Measurements from ENCODE around the gene DDX39A. TPM values are rescaled to one million over a fixed set of nuclear protein-coding genes. Genes with fewer than 3 reads are reported as not detected.
A peak's percentile ranks its signal among the peaks of the same experiment; 100 is the strongest.

Gene DDX39A
- total and polyA plus RNA-seq, 2 of the 8 experiments (the other 6 are each of a cell fraction or from before 2014, with no cell fraction given), result 139 TPM

DNA sequence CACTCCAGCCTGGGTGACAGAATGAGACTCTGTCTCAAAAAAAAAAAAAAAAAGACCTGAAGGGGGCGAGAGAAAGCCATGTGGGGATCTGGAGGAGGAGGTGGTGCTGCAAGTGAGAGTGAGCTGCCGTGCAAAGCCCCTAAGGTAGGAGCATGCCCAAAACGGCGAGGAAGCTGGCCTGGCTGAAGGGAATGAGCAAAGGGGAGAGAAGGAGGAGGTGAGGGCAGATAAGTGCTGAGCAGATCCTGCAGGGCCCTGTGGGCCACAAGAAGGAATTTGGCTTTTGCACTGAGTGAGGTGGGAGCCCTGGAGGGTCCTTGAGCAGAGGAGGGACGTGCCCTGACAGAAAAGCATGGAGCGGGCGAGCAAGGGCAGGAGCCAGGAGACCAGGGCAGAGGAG lies 57.3 kb downstream of the DDX39A start:
- CTCF ChIA-PET (ENCODE audit: partially characterized antibody), result interaction anchor here (0.6 to 10.3 kb wide), 16 partner anchors 8 to 1424 kb away, joined by 3 to 114 read pairs (median 4); partner anchors contain the start of genes ADGRE5 and PKN1
- WGBS, 2 experiments (ENCODE audit: extremely low coverage in 1 of 2, insufficient coverage in 1 of 2, insufficient read length in 1 of 2, insufficient replicate concordance in 2 of 2, low coverage in 1 of 2, low lambda C conversion rate in 2 of 2, missing lambda C conversion rate in 1 of 2), result 56% methylated on average over 6 of the region's 7 CpGs; no CpG with 5 or more reads in 1 of the 2 experiments
- H3K9ac ChIP-seq (replicated peaks in 1 of 4; ENCODE audit: extremely low read depth in 1 of 4, low read depth in 3 of 4, low read length in 3 of 4), result no peak overlapping the region
- no peak overlapping the region for H2AFZ ChIP-seq (ENCODE audit: low read length)
- H4K8ac ChIP-seq (ENCODE audit: extremely low read depth, insufficient read depth, low read length), result no peak overlapping the region
- no peak overlapping the region for H3K56ac ChIP-seq (replicated peaks; ENCODE audit: insufficient read length, low read depth, low read length)
- H3K18ac ChIP-seq (ENCODE audit: extremely low read depth, low read length), result peak overlapping the region; percentile 15; the same call in 1 of the 2 replicates
- no peak overlapping the region; a peak in 1 of 4 replicates for H3K4me2 ChIP-seq (ENCODE audit: insufficient read depth in 1 of 2, low read depth in 2 of 2, low read length in 2 of 2)
- no peak overlapping the region for H3K23ac ChIP-seq (ENCODE audit: insufficient read length)
- H2BK15ac ChIP-seq (ENCODE audit: low read length), result 0 out of 2 replicates have a peak overlapping the region, but pooled peaks have one; percentile 81
- H3K79me1 ChIP-seq (ENCODE audit: low read depth, low read length), result no peaks in the 10 kb centered on the region
- H3K4me1 ChIP-seq (replicated peaks in 1 of 4; ENCODE audit: control insufficient read depth in 3 of 4, insufficient read depth in 4 of 4, low read length in 3 of 4), result peaks cover 0 to 5% (median 2%) of the 10 kb centered on the region in 4 experiments; a peak in 3 of 7 replicates
- H3K36me3 ChIP-seq (ENCODE audit: control insufficient read depth in 2 of 4, insufficient read depth in 4 of 4, low read length in 3 of 4), result no peaks in the 10 kb centered on the region
- no peak overlapping the region for H2BK12ac ChIP-seq (ENCODE audit: low read depth, low read length)
- no peak for FAIRE-seq
- no peak overlapping the region; the same call in 1 of the 2 replicates for H2BK5ac ChIP-seq (ENCODE audit: low read depth, low read length)
- no peak overlapping the region for H3K14ac ChIP-seq (ENCODE audit: insufficient read length)
- H3K9me3 ChIP-seq (ENCODE audit: insufficient read depth in 2 of 2, low read depth in 1 of 2, low read length in 1 of 2), result no peaks in the 10 kb centered on the region
- no peak overlapping the region for H3K27ac ChIP-seq (ENCODE audit: low read depth, low read length)
- peak overlapping the region; percentile 43; the same call in 1 of the 2 replicates for H2AK5ac ChIP-seq (ENCODE audit: low read depth, low read length)
- H3K4ac ChIP-seq (replicated peaks; ENCODE audit: insufficient read length, low read depth, low read length), result no peak overlapping the region
- no peaks in the 10 kb centered on the region for H3K23me2 ChIP-seq (ENCODE audit: low read depth, low read length)
- no peak overlapping the region for H2BK120ac ChIP-seq (replicated peaks; ENCODE audit: low read depth, low read length)
- POLR2A ChIA-PET (ENCODE audit: partially characterized antibody), result interaction anchor here (0.7 to 3.7 kb wide), 7 partner anchors 14 to 213 kb away, joined by 3 to 33 read pairs (median 3); partner anchors contain the start of gene ADGRE5
- DNase-seq (ENCODE audit: low read depth in 1 of 2, low spot score in 2 of 2), result peak; percentile 49 to 75
- no peaks in the 10 kb centered on the region for H3K27me3 ChIP-seq (replicated peaks in 1 of 4; ENCODE audit: control insufficient read depth in 3 of 4, extremely low read depth in 1 of 4, insufficient read depth in 3 of 4, low read length in 3 of 4)
- H4K91ac ChIP-seq (replicated peaks; ENCODE audit: insufficient read length, low read length), result no peak overlapping the region
- 0 out of 2 replicates have a peak overlapping the region, but pooled peaks have one; percentile 21 for H2BK20ac ChIP-seq (ENCODE audit: low read length)
- H4K20me1 ChIP-seq (replicated peaks in 1 of 2; ENCODE audit: control insufficient read depth in 1 of 2, insufficient read depth in 2 of 2, low read length in 2 of 2), result no peaks in the 10 kb centered on the region
- H3K79me2 ChIP-seq (ENCODE audit: control insufficient read depth in 1 of 2, insufficient read depth in 2 of 2, low read length in 2 of 2), result no peaks in the 10 kb centered on the region
- H4K5ac ChIP-seq (ENCODE audit: insufficient read length, low read depth, low read length), result no peak overlapping the region
- no peak overlapping the region for H3K4me3 ChIP-seq (ENCODE audit: extremely low read depth in 1 of 4, insufficient read depth in 2 of 4, low read depth in 3 of 4, low read length in 4 of 4)
- TF ChIP-seq HDAC2 (IDR thresholded peaks at IDR 0.05; ENCODE audit: borderline replicate concordance in 1 of 2, low read depth in 2 of 2, low read length in 2 of 2) (0 out of 4 replicates have a peak, but pooled peaks of 1 of the 2 experiments have one; percentile 35), SIN3A (conservative IDR thresholded peaks at IDR 0.05 in 1 of 2, IDR thresholded peaks at IDR 0.05 in 1 of 2; ENCODE audit: low read depth in 1 of 2, low read length in 2 of 2) (no peak), GABPA (IDR thresholded peaks at IDR 0.05; ENCODE audit: borderline replicate concordance, insufficient read depth, low read length) (no peak), HDAC6 (IDR thresholded peaks at IDR 0.05; ENCODE audit: low read depth, low read length) (no peak), CTBP2 (IDR thresholded peaks at IDR 0.05; ENCODE audit: borderline replicate concordance, insufficient read depth, insufficient read length, low read length) (no peak), BACH1 (IDR thresholded peaks at IDR 0.05; ENCODE audit: low read length) (no peak), ASH2L (IDR thresholded peaks at IDR 0.05; ENCODE audit: low read length) (no peak)
- TF ChIP-seq, protein P1, sequence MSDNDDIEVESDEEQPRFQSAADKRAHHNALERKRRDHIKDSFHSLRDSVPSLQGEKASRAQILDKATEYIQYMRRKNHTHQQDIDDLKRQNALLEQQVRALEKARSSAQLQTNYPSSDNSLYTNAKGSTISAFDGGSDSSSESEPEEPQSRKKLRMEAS (IDR thresholded peaks at IDR 0.05), result peak; percentile 59; the same call in 1 of the 2 replicates
- TF ChIP-seq, protein P2, sequence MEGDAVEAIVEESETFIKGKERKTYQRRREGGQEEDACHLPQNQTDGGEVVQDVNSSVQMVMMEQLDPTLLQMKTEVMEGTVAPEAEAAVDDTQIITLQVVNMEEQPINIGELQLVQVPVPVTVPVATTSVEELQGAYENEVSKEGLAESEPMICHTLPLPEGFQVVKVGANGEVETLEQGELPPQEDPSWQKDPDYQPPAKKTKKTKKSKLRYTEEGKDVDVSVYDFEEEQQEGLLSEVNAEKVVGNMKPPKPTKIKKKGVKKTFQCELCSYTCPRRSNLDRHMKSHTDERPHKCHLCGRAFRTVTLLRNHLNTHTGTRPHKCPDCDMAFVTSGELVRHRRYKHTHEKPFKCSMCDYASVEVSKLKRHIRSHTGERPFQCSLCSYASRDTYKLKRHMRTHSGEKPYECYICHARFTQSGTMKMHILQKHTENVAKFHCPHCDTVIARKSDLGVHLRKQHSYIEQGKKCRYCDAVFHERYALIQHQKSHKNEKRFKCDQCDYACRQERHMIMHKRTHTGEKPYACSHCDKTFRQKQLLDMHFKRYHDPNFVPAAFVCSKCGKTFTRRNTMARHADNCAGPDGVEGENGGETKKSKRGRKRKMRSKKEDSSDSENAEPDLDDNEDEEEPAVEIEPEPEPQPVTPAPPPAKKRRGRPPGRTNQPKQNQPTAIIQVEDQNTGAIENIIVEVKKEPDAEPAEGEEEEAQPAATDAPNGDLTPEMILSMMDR (IDR thresholded peaks at IDR 0.05; ENCODE audit: control extremely low read depth in 1 of 3, insufficient read depth in 1 of 3, low read depth in 1 of 3, low read length in 3 of 3), result peak; percentile 22 to 53 (median 43)

All from H1 (cell line).